HG02885 (cell line): ENCODE data around the gene WDFY2.
"Not testable (repeated sequence)": the region's sequence is repeated elsewhere in the genome, so short reads cannot be mapped to it uniquely, and the experiment has no call there.

Experiments used
- ATAC-seq: cut with Tn5 transposase; IDR thresholded peaks from one replicate; pipeline ENCODE4 v1.9.1; 2021; ENCODE audit warnings: mild to moderate bottlenecking; ENCODE audit not compliant: unreplicated experiment, poor library complexity

WDFY2 gene

DNA sequence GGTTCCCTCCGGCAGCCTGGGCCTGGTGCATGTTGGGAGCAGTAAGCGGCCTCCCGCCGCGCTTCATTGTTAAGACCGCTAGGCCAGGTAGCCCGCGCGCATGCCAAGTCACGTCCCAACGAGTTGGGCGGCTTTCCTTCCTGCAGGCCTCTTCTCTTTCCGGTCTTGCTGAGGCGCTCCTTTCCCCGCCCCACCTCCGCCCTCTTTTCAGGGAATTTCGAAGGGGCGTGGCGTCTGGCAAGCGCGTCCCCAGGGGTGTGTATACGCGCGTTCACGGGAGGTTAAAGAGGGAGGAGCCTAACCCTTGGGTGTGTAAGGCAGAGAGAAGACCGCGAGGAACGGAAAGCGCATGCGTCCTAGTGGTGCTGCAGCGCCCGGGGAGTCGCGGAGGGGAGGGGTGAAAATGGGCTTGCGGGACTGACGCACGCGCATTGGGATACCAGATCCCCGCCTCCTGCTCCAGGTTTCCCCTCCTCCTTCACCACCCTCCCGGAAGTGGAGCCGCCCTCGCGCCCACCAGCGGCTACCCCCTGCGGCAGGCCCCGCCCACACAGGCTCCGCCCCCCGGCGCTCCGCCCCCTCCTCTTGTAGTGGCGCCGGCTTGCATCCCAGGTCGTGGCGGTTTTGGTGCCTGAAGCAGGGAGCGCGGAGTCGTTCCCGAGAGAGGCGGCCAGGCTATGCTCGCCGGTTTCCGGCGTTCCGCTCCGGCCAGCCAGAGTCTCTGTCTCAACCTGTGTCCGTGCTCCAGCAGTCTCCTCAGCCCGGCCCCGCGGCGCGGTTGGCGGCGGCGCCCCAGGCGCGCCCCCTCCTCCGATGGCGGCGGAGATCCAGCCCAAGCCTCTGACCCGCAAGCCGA is at the start of gene WDFY2:
WDFY2 (plus strand) TSS at position 588 of the 856 bp plus-strand sequence; CDS start at position 814, 226 bp downstream.
- peak; percentile 79 for ATAC-seq

DNA sequence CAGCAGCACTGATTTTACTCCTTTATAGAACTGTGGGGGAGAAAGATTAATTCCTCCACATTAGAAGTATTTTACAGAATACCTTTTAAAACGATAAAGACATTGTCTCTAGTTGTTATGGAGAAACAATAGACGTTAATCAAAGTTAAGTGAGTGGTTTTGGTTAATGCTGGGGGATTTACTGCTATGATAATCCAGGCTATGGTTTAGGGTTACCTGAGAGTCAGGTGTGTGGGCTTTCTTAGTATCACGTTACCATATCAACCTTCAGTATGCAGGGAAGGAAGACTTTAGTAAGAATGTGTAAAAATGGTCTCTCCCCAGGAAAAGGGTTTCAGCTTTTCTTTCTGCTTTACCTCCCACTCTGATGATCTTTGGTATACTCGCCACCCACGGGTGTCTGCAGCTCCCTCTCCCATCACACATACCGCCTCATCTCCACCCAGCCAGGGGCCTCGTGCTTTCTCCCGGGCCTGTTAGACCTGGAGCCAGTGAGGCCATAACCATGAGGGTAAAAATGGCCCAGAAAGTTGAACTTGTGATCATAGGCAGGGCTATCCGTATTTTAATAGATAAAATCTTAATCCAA is 45.6 kb upstream of the WDFY2 start:
- ATAC-seq, result no peak

DNA sequence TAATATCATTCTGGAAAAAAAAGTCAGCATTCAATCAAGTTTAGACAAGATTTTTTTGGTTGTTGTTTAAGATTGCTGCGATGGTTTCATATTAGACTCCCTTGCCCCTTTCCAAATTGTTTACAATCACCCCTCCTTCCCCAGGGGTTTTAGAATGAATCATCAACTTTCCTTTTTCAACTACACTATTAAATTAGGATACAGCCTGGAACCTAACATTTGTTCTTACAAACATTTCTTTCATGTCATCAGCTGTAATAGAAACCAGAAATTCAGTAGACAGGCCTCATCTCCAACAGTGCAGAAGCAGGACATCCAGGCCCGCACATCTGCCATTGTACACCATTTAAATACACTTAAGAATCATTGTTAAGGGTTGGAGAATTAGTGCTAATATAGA is 44.4 kb upstream of the WDFY2 start:
- ATAC-seq, result no peak

- ATAC-seq, result no peak
These were observed 43.2 kb upstream of the WDFY2 start for GRCh38 chr13:51541037-51541436.

DNA sequence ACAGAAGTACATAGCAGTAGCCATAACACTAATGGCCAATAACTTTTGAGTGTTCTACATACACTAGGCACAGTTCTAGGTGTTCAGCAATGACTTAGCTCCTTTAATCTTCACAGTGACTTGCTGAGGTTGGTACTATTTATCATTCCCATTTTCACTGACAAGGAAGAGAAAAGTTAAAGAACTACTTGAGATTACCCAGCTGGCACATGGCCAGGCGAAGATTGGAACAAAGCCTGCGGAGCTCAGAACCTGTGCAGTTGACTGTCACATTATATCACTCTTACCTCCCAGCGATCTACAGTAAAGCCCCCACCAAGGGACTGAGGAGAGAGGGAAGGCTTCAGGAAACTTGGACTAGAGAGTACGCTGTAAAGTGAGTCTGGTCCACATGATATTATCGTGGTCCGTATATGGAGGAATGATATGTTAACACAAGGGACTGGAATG is 42.4 kb upstream of the WDFY2 start:
- ATAC-seq, result no peak

DNA sequence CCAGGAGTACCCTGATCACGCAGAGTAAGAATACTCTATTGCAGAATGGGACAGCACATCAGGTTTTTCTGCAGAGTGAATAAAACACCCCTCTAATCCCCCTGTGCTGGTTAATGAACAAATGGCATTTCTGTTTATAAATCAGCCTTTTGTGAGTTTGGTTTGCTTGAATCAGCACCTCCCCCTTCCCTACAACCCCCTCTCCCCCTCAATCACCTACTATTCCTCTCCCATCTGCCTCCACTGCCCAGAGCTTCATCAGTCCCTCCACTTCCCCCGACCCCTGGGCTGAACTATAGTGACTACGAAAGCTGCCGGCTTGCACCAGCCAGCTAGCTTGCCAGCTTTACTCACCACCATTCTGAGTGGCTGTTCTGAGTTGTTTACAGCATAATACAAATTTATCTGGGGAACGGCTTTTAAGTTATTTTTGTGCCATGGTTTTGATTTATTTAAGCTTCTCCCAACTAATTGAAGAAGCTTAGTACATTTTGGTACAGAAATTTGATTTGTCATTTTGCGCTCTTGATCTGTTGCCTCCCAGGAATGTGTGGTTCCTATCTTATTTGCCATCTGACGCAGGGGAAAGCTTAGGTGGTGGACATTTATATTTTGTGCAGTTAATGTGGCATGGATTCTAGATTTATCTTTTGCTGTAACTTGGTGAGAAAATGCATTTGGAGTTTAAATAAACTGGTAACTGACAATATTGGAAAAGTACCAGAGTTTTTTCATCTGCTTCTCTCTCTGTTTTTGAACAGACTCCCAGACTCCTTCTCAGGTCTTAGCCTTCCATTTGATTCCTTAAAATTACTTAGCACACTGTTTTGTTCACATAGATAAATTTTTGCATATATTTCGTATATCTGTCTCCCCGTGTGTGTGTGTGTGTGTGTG is 41.7 kb upstream of the WDFY2 start:
- ATAC-seq, result no peak

GRCh38 chr13:51545446-51545845 is 38.8 kb upstream of the WDFY2 start:
- ATAC-seq, result not testable (repeated sequence)

DNA sequence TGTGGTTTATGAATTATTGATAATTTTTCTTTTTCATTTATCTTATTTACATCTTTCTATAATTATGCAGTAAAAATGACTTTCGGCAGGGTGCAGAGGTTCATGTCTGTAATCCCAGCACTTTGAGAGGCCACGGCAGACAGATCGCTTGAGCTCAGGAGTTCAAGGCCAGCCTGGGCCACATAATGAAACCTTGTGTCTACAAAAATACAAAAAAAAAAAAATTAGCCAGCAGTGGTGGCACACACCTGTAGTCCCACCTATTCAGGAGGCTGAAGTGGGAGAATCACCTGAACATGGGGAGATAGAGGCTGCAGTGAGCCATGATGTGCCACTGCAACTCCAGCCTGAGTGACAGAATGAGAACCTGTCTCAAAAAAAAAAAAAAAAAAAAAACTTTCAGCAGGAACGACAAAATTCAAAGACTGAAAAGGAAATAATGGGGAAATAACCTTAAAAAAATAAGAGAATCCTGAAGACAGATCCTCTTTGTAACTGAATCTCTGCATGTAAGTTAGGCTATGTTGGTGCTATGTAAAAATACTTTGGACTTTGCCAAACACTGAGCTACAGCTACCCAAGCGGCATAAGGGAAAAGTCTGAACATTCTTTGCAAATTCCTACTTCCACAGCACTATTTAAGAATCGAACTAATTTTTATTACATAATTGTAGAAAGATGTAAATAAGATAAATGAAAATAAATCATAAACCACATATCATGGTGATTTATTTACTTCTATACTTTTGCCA is 36.7 kb upstream of the WDFY2 start:
- no peak for ATAC-seq

GRCh38 chr13:51549050-51549449 is 35.2 kb upstream of the WDFY2 start:
- peak; percentile 71 for ATAC-seq

- ATAC-seq, result no peak
These were observed 34.7 kb upstream of the WDFY2 start for GRCh38 chr13:51549593-51549992.

DNA sequence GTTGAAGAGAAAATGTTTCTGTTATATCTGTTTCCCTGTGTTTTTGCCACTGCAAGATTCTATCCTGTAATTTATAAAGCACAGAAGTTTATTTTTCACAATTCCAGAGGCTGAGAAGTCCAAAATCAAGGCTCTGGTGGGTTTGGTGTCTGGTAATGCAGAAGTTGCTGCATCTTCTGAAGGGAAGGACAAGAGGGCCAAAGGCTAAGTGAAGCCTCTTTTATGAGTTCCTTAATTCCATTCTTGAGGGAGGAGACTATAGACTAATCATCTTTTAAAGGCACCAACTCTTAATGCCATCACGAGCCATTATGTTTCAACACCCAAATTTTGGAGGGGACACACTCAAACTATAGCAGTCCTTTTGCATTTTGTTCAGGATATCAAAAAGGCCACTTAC is 34.1 kb upstream of the WDFY2 start:
- no peak for ATAC-seq

- no peak for ATAC-seq
These were observed 32.8 kb upstream of the WDFY2 start for GRCh38 chr13:51551416-51551815.

DNA sequence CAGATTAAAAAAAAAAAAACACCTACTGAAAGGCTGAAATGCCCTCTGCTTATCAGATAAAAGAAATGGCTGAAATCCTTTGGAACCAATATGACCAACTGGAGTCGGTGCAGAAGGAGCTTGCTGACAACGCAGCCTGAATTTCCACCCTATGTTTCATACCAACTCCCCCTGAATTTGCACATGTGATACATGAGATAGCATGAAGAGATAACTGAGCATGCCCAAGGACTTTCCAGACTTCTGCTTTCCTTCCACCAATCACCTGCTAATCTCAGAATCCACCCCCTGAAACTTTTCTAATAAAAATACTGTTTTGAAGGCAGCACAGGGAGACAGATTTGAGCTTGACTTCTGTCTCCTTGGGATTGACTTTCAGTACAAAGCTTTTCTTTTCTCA is 32.2 kb upstream of the WDFY2 start:
- no peak for ATAC-seq

DNA sequence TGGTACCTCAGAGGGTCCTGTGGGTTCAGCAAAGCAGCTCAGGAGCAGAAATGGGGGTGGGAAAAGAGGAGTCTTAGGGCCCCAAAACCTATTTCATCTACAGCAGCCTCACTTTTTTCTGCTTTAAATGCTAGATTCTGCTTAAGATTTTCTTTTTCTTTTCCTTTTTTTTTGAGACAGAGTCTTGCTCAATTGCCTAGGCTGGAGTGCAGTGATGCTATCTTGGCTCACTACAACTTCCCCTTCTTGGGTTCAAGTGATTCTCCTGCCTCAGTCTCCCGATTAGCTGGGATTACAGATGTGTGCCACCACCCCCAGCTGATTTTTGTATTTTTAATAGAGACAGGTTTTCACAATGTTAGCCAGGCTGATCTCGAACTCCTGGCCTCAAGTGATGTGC is 30.7 kb upstream of the WDFY2 start:
- ATAC-seq, result no peak

- ATAC-seq, result no peak
These were observed 27.5 kb upstream of the WDFY2 start for GRCh38 chr13:51556740-51557139.

DNA sequence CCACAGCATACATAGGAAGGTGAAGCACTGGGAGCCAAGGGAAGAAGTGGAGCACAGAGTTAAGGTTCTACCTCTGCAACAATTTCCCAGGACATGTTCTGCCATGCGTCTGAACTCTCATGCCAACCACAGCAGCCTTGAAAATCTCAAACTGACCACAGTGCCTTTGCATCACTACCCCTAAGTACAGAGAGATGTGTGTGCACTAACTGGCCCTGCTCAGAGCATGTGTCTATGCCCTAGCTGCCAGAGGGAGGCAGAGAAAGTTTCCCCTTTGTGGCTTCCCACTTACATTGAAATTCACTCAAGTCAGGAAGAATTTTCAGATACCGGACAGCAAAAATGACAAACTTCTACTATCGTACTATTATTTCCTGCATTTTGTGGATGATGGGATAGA is 26.8 kb upstream of the WDFY2 start:
- no peak for ATAC-seq

DNA sequence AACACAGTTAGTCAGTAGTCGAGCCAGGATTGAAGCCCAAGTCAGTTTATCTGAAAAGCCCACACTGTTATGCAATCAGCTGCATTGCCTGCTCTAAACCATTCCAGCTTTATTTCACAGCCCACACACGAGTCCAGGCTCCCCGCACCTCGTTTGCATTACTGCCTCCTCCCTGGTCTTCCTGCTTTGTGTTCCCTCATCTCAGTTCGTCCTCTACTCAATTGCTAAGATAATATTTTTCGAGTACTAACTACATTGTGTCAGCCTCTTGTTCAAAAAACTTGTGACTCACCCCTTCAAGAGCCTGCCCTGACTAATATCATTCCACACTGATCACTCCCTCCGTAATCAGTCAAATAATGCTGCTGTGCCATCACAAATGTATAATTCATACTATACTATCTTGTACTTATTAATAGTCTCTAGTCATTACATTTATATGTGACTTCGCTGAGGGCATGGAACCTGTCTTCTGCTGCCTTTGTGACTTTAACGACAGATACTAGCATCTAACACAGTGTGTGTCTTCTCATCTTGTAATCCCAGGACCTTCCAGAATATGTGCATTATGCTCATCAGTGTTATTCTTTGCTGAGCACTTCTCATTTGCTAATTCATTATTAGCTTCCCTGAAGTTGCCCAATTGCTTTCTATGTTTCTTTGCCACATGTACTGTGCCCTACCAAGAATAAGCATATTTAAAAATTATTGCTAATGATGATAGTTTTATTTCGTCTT is 26.2 kb upstream of the WDFY2 start:
- ATAC-seq, result no peak

- no peak for ATAC-seq
These were observed 24.1 kb upstream of the WDFY2 start for GRCh38 chr13:51559946-51560735.
